Right atrium auricular region (tissue), 2 donors: ENCODE data around the gene SAMM50. TPM values are rescaled to one million over a fixed set of nuclear protein-coding genes. Genes with fewer than 3 reads are reported as not detected.

Experiments
- DNase-seq: peaks from one replicate; pipeline ENCODE4 v3.0.0-alpha.2; 2019; ENCODE audit warnings: low spot score
- H3K27ac ChIP-seq, 2 donors: fragments of 200-600 bp; sonication (generic); 1 replicate in 1 of 2; 2 replicates in 1 of 2; pipeline ENCODE4 v1.5.1; 2016 to 2019
- H3K27me3 ChIP-seq, 2 donors: fragments of 200-600 bp; sonication (generic); one replicate each; pipeline versions ENCODE4 v1.5.1 to v1.6.0; 2017 to 2019
- H3K36me3 ChIP-seq: fragments of 200-600 bp; sonication (generic); one replicate; pipeline ENCODE4 v1.5.1; 2016
- H3K4me1 ChIP-seq, 2 donors: fragments of 200-600 bp; sonication (generic); one replicate each; pipeline versions ENCODE4 v1.5.1 to v1.6.0; 2017 to 2019
- H3K4me3 ChIP-seq, 2 donors: fragments of 200-600 bp; sonication (generic); 1 replicate in 1 of 2; 2 replicates in 1 of 2; pipeline ENCODE4 v1.5.1; 2017 to 2019; ENCODE audit warnings: mild to moderate bottlenecking in 1 of 2, moderate library complexity in 1 of 2
- H3K9me3 ChIP-seq, 2 donors: fragments of 200-600 bp; sonication (generic); one replicate each; pipeline ENCODE4 v1.5.1; 2019
- total RNA-seq, 2 donors: library from RNA; depleted of rRNA; stranded (reverse); fragments of >200 nt; gene quantifications; one replicate each; pipeline ENCODE4 v1.1.0, GENCODE V29; 2016
- TF ChIP-seq, protein P1 (sequence below), 2 donors: fragments of 200-600 bp; sonication (generic); IDR thresholded peaks; one replicate each; pipeline ENCODE4 v1.5.1; 2019; ENCODE audit warnings: antibody characterized with exemption in 2 of 2

The SAMM50 gene
- total RNA-seq, 2 donors from 2014 or later, result 40.4 to 57.1 TPM

DNA sequence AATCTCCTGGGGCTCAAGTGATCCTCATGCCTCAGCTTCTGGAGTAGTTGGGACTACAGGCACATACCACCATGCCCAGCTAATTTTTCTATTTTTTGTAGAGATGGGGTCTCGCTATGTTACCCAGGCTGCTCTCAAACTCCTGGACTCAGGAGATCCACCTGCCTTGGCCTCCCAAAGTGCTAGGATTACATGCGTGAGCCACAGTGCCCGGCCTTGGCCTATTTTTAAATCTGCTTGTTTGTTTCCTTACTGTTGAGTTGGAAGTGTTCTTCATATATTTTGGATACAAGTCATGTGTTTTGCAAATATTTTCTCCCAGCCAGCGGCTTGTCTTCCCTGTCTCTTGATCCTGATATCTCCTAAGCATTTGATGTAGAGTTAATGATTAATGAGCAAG is 73.8 kb downstream of the SAMM50 start:
- H3K4me3 ChIP-seq, result no peak overlapping the region
- peaks cover 0 to 88% of the 10 kb centered on the region in 2 donors for H3K4me1 ChIP-seq
- TF ChIP-seq, protein P1, sequence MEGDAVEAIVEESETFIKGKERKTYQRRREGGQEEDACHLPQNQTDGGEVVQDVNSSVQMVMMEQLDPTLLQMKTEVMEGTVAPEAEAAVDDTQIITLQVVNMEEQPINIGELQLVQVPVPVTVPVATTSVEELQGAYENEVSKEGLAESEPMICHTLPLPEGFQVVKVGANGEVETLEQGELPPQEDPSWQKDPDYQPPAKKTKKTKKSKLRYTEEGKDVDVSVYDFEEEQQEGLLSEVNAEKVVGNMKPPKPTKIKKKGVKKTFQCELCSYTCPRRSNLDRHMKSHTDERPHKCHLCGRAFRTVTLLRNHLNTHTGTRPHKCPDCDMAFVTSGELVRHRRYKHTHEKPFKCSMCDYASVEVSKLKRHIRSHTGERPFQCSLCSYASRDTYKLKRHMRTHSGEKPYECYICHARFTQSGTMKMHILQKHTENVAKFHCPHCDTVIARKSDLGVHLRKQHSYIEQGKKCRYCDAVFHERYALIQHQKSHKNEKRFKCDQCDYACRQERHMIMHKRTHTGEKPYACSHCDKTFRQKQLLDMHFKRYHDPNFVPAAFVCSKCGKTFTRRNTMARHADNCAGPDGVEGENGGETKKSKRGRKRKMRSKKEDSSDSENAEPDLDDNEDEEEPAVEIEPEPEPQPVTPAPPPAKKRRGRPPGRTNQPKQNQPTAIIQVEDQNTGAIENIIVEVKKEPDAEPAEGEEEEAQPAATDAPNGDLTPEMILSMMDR (IDR thresholded peaks at IDR 0.05), result no peak
- no peaks in the 10 kb centered on the region for H3K9me3 ChIP-seq
- H3K27ac ChIP-seq, result peak overlapping the region; percentile 51 to 87
- DNase-seq, result no peak
- no peaks in the 10 kb centered on the region for H3K27me3 ChIP-seq
- H3K36me3 ChIP-seq, result no peaks in the 10 kb centered on the region

GRCh38 chr22:44030051-44030701 is 74.9 kb downstream of the SAMM50 start:
- DNase-seq, result no peak
- Histone ChIP-seq H3K27me3 (no peaks in the 10 kb centered on the region), H3K36me3 (no peaks in the 10 kb centered on the region), H3K9me3 (no peaks in the 10 kb centered on the region), H3K4me1 (peaks cover 0 to 82% of the 10 kb centered on the region in 2 donors), H3K4me3 (no peak overlapping the region), H3K27ac (peak overlapping the region; percentile 51 to 87)
- TF ChIP-seq, protein P1 (IDR thresholded peaks at IDR 0.05), result no peak

GRCh38 chr22:44030702-44031082 is 75.5 kb downstream of the SAMM50 start:
- H3K27ac ChIP-seq, result peak overlapping the region; percentile 51 to 87
- H3K4me3 ChIP-seq, result no peak overlapping the region
- TF ChIP-seq, protein P1 (IDR thresholded peaks at IDR 0.05), result no peak
- no peaks in the 10 kb centered on the region for H3K9me3 ChIP-seq
- peaks cover 0 to 77% of the 10 kb centered on the region in 2 donors for H3K4me1 ChIP-seq
- H3K36me3 ChIP-seq, result no peaks in the 10 kb centered on the region
- DNase-seq, result no peak
- no peaks in the 10 kb centered on the region for H3K27me3 ChIP-seq

- H3K9me3 ChIP-seq, result no peaks in the 10 kb centered on the region
- no peak overlapping the region for H3K4me3 ChIP-seq
- H3K4me1 ChIP-seq, result peaks cover 0 to 71% of the 10 kb centered on the region in 2 donors
- H3K36me3 ChIP-seq, result no peaks in the 10 kb centered on the region
- H3K27ac ChIP-seq, result peak overlapping the region; percentile 51 to 87
- TF ChIP-seq, protein P1 (IDR thresholded peaks at IDR 0.05), result no peak
- DNase-seq, result no peak
- no peaks in the 10 kb centered on the region for H3K27me3 ChIP-seq
Measured at GRCh38 chr22:44031158-44031952, 76.1 kb downstream of the SAMM50 start.

- peaks cover 0 to 66% of the 10 kb centered on the region in 2 donors for H3K4me1 ChIP-seq
- no peaks in the 10 kb centered on the region for H3K9me3 ChIP-seq
- no peaks in the 10 kb centered on the region for H3K27me3 ChIP-seq
- H3K36me3 ChIP-seq, result no peaks in the 10 kb centered on the region
- peak overlapping the region; percentile 68 to 87 for H3K27ac ChIP-seq
- TF ChIP-seq, protein P1 (IDR thresholded peaks at IDR 0.05), result no peak
- DNase-seq, result no peak
- H3K4me3 ChIP-seq, result no peak overlapping the region
Measured at GRCh38 chr22:44032126-44032730, 77.0 kb downstream of the SAMM50 start.
